H9 (cell line): ENCODE measurements around the gene KDR. TPM values are rescaled to one million over a fixed set of nuclear protein-coding genes. Genes with fewer than 3 reads are reported as not detected.
A peak's percentile ranks its signal among the peaks of the same experiment; 100 is the strongest.

Experiments used
- DNase-seq: peaks from one replicate; pipeline ENCODE4 v3.0.0-alpha.2; 2017
- H2AFZ ChIP-seq: one replicate; pipeline ENCODE4 v1.6.1; 2013; ENCODE audit warnings: mild to moderate bottlenecking, low read length, control low read depth, moderate library complexity
- H2AK5ac ChIP-seq: 2 replicates; pipeline ENCODE4 v1.6.1; 2013; ENCODE audit warnings: low read length, control low read depth, mixed read lengths; ENCODE audit not compliant: insufficient read length
- H2BK120ac ChIP-seq: one replicate; pipeline ENCODE4 v1.6.1; 2013; ENCODE audit warnings: low read depth, mild to moderate bottlenecking, low read length, control low read depth, inconsistent platforms; ENCODE audit not compliant: poor library complexity, severe bottlenecking
- H2BK12ac ChIP-seq: 2 replicates; pipeline ENCODE4 v1.6.1; 2013; ENCODE audit warnings: low read length, control low read depth, mixed read lengths, low read depth; ENCODE audit not compliant: insufficient read length
- H2BK15ac ChIP-seq: 2 replicates; pipeline ENCODE4 v1.6.1; 2013; ENCODE audit warnings: low read depth, low read length, control low read depth
- H2BK20ac ChIP-seq: one replicate; pipeline ENCODE4 v1.6.1; 2013; ENCODE audit warnings: low read depth, mild to moderate bottlenecking, low read length, control low read depth, inconsistent platforms; ENCODE audit not compliant: poor library complexity, severe bottlenecking
- H2BK5ac ChIP-seq: 2 replicates; pipeline ENCODE4 v1.6.1; 2013; ENCODE audit warnings: low read length, control low read depth, mixed read lengths; ENCODE audit not compliant: insufficient read length
- H3K14ac ChIP-seq: 2 replicates; pipeline ENCODE4 v1.6.1; 2013; ENCODE audit warnings: low read length, control low read depth; ENCODE audit not compliant: insufficient read depth
- H3K18ac ChIP-seq: 2 replicates; pipeline ENCODE4 v1.6.1; 2013; ENCODE audit warnings: low read depth, mild to moderate bottlenecking, mixed read lengths, low read length, control low read depth; ENCODE audit not compliant: insufficient read length
- H3K23ac ChIP-seq: 2 replicates; pipeline ENCODE4 v1.6.1; 2013; ENCODE audit warnings: low read length, control low read depth, mixed read lengths, low read depth; ENCODE audit not compliant: insufficient read length
- H3K23me2 ChIP-seq: 2 replicates; pipeline ENCODE4 v1.6.1; 2013; ENCODE audit warnings: low read depth, mild to moderate bottlenecking, mixed read lengths, low read length, control low read depth; ENCODE audit not compliant: insufficient read length, poor library complexity, severe bottlenecking
- H3K27ac ChIP-seq: 2 replicates; pipeline ENCODE4 v1.5.1; 2013; ENCODE audit warnings: low read length, control low read depth, mixed read lengths, low read depth; ENCODE audit not compliant: insufficient read length
- H3K27me3 ChIP-seq: 2 replicates; pipeline ENCODE4 v1.6.1; 2013; ENCODE audit warnings: low read length, control low read depth, inconsistent platforms; ENCODE audit not compliant: insufficient read depth
- H3K4ac ChIP-seq: 2 replicates; pipeline ENCODE4 v1.6.1; 2013; ENCODE audit warnings: low read depth, mild to moderate bottlenecking, control low read depth, inconsistent platforms, low read length, moderate library complexity
- H3K4me1 ChIP-seq: 2 replicates; pipeline ENCODE4 v1.6.1; 2013; ENCODE audit warnings: low read length, control low read depth, inconsistent platforms; ENCODE audit not compliant: insufficient read depth
- H3K4me2 ChIP-seq: 2 replicates; pipeline ENCODE4 v1.6.1; 2013; ENCODE audit warnings: low read length, control low read depth, mixed read lengths; ENCODE audit not compliant: insufficient read length, insufficient read depth
- H3K56ac ChIP-seq: 2 replicates; pipeline ENCODE4 v1.6.1; 2013; ENCODE audit warnings: low read depth, mild to moderate bottlenecking, mixed read lengths, low read length, control low read depth; ENCODE audit not compliant: insufficient read length
- H3K79me1 ChIP-seq: 2 replicates; pipeline ENCODE4 v1.6.1; 2013; ENCODE audit warnings: low read depth, mild to moderate bottlenecking, moderate library complexity, low read length, control low read depth, inconsistent platforms; ENCODE audit not compliant: insufficient read depth, poor library complexity, severe bottlenecking
- H3K79me2 ChIP-seq: 2 replicates; pipeline ENCODE4 v1.6.1; 2013; ENCODE audit warnings: low read length, control low read depth, inconsistent platforms; ENCODE audit not compliant: insufficient read depth
- H3K9ac ChIP-seq: 2 replicates; pipeline ENCODE4 v1.6.1; 2013; ENCODE audit warnings: low read length, control low read depth, mixed read lengths; ENCODE audit not compliant: insufficient read length; ENCODE audit errors: extremely low read depth
- H3K9me3 ChIP-seq: one replicate; pipeline ENCODE4 v1.6.1; 2013; ENCODE audit warnings: low read depth, low read length, inconsistent platforms; ENCODE audit not compliant: control insufficient read depth
- H3T11ph ChIP-seq: one replicate; pipeline ENCODE4 v1.6.1; 2013; ENCODE audit warnings: mild to moderate bottlenecking, low read length, control low read depth, inconsistent platforms
- H4K20me1 ChIP-seq: one replicate; pipeline ENCODE4 v1.6.1; 2013; ENCODE audit not compliant: control insufficient read depth, insufficient read length, insufficient read depth
- H4K5ac ChIP-seq: 2 replicates; pipeline ENCODE4 v1.6.1; 2013; ENCODE audit warnings: low read depth, mild to moderate bottlenecking, mixed read lengths, low read length, control low read depth; ENCODE audit not compliant: insufficient read length
- H4K8ac ChIP-seq: replicated peaks from 2 replicates; pipeline ENCODE4 v1.6.1; 2013; ENCODE audit warnings: low read length, control low read depth, mixed read lengths, low read depth; ENCODE audit not compliant: insufficient read length
- H4K91ac ChIP-seq: 2 replicates; pipeline ENCODE4 v1.6.1; 2013; ENCODE audit warnings: low read depth, mild to moderate bottlenecking, moderate library complexity, mixed read lengths, low read length, control low read depth; ENCODE audit not compliant: insufficient read length
- H3K27ac Mint-ChIP-seq, 3 experiments: 2 replicates in 2 of 3; 3 replicates in 1 of 3; pipeline ENCODE4 v1.8.0; 2020 to 2021; ENCODE audit warnings: mixed read lengths in 3 of 3, mild to moderate bottlenecking in 1 of 3, moderate library complexity in 1 of 3
- H3K27me3 Mint-ChIP-seq: 2 replicates; pipeline ENCODE4 v1.8.0; 2021; ENCODE audit warnings: low read depth, mild to moderate bottlenecking, moderate library complexity, mixed read lengths
- H3K36me3 Mint-ChIP-seq, 3 experiments: 2 replicates in 2 of 3; 3 replicates in 1 of 3; pipeline ENCODE4 v1.8.0; 2020 to 2021; ENCODE audit warnings: low read depth in 3 of 3, mixed read lengths in 3 of 3; ENCODE audit not compliant: insufficient read depth in 1 of 3
- H3K4me1 Mint-ChIP-seq, 2 experiments: 2 replicates each; pipeline ENCODE4 v1.8.0; 2020; ENCODE audit warnings: mixed read lengths in 2 of 2
- H3K4me3 Mint-ChIP-seq, 2 experiments: 2 replicates in 1 of 2; 3 replicates in 1 of 2; pipeline ENCODE4 v1.8.0; 2020 to 2021; ENCODE audit warnings: mild to moderate bottlenecking in 2 of 2, mixed read lengths in 2 of 2, moderate library complexity in 1 of 2
- H3K9me3 Mint-ChIP-seq, 2 experiments: 2 replicates in 1 of 2; 3 replicates in 1 of 2; pipeline ENCODE4 v1.8.0; 2020; ENCODE audit warnings: mild to moderate bottlenecking in 2 of 2, mixed read lengths in 2 of 2, moderate library complexity in 1 of 2
- WGBS: extraction: QIAGEN DNeasy Blood & Tissue Kit; methylation state at CpG from one replicate; pipeline ENCODE4 v1.1.7; 2013; ENCODE audit warnings: missing lambda C conversion rate, low lambda C conversion rate, mixed read lengths; ENCODE audit not compliant: insufficient read length; ENCODE audit errors: extremely low coverage; 5-methylcytosine and 5-hydroxymethylcytosine counted together
- total RNA-seq: library from RNA; stranded (reverse); gene quantifications from 2 replicates; pipeline ENCODE4 v1.2.1, GENCODE V29; 2021
- TF ChIP-seq, protein P1 (sequence below): fragments of 200-600 bp; sonication (generic); conservative IDR thresholded peaks from 3 replicates; pipeline ENCODE4 v1.8.0; 2021; ENCODE audit warnings: antibody characterized with exemption, mild to moderate bottlenecking

Gene KDR
- total RNA-seq, 1 experiment from 2014 or later = 51.4 TPM

DNA sequence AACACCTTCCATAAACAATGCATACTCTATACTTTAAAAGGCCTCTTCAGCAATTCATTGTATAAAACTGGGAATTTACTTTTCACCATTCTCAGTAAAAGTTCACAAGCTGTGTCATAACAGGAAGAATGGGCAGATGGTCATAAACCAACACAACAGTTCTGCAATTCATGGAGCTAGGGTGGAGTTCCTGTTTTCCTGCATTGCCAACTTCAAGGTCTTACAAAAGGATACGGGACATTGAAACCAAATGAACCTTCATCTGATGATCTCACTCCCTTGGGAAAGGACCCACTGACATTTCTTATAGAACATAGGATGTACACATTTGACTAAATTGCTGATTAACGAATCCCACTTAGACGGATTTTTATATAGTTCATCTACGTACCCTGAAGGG is 4.1 kb downstream of the KDR start:
- no peak overlapping the region for H2BK12ac ChIP-seq
- TF ChIP-seq, protein P1, sequence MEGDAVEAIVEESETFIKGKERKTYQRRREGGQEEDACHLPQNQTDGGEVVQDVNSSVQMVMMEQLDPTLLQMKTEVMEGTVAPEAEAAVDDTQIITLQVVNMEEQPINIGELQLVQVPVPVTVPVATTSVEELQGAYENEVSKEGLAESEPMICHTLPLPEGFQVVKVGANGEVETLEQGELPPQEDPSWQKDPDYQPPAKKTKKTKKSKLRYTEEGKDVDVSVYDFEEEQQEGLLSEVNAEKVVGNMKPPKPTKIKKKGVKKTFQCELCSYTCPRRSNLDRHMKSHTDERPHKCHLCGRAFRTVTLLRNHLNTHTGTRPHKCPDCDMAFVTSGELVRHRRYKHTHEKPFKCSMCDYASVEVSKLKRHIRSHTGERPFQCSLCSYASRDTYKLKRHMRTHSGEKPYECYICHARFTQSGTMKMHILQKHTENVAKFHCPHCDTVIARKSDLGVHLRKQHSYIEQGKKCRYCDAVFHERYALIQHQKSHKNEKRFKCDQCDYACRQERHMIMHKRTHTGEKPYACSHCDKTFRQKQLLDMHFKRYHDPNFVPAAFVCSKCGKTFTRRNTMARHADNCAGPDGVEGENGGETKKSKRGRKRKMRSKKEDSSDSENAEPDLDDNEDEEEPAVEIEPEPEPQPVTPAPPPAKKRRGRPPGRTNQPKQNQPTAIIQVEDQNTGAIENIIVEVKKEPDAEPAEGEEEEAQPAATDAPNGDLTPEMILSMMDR = no peak
- no CpG with 5 or more reads among the region's 4 CpGs for WGBS
- H3K23ac ChIP-seq = no peak overlapping the region
- no peak overlapping the region for H3K18ac ChIP-seq
- no peak overlapping the region for H3K14ac ChIP-seq
- no peaks in the 10 kb centered on the region for H3K9me3 ChIP-seq
- no peak overlapping the region for H3K9ac ChIP-seq
- H4K20me1 ChIP-seq = no peaks in the 10 kb centered on the region
- H3K56ac ChIP-seq = no peak overlapping the region
- peaks cover 21% of the 10 kb centered on the region for H3K27me3 Mint-ChIP-seq
- H4K8ac ChIP-seq = no peak overlapping the region
- H3K27ac ChIP-seq = no peak overlapping the region
- H3K4me1 Mint-ChIP-seq = peaks cover 24 to 37% of the 10 kb centered on the region in 2 experiments
- DNase-seq = no peak
- H3K4me2 ChIP-seq = peak overlapping the region; percentile 4
- H2BK120ac ChIP-seq = no peak overlapping the region
- no peak overlapping the region for H2BK5ac ChIP-seq
- no peaks in the 10 kb centered on the region for H3K9me3 Mint-ChIP-seq
- peaks cover 20% of the 10 kb centered on the region for H3K23me2 ChIP-seq
- H3K4me1 ChIP-seq = no peaks in the 10 kb centered on the region; the same call in 1 of the 2 replicates
- no peak overlapping the region for H4K91ac ChIP-seq
- H4K5ac ChIP-seq = no peak overlapping the region
- no peaks in the 10 kb centered on the region for H3K27me3 ChIP-seq
- peaks cover 39% of the 10 kb centered on the region; the same call in 1 of the 2 replicates for H3K79me2 ChIP-seq
- H3K79me1 ChIP-seq = no peaks in the 10 kb centered on the region
- H2BK20ac ChIP-seq = no peak overlapping the region
- no peak overlapping the region for H2AK5ac ChIP-seq
- no peak overlapping the region for H3K27ac Mint-ChIP-seq
- H3K4ac ChIP-seq = no peak overlapping the region
- no peak overlapping the region for H3T11ph ChIP-seq
- no peak overlapping the region for H2BK15ac ChIP-seq
- no peak overlapping the region for H3K4me3 Mint-ChIP-seq
- H3K36me3 Mint-ChIP-seq = peaks cover 3 to 22% (median 18%) of the 10 kb centered on the region in 3 experiments; a peak in 5 of 7 replicates
- no peak overlapping the region for H2AFZ ChIP-seq
